Measurements from ENCODE around the gene SIRT3.

DNA sequence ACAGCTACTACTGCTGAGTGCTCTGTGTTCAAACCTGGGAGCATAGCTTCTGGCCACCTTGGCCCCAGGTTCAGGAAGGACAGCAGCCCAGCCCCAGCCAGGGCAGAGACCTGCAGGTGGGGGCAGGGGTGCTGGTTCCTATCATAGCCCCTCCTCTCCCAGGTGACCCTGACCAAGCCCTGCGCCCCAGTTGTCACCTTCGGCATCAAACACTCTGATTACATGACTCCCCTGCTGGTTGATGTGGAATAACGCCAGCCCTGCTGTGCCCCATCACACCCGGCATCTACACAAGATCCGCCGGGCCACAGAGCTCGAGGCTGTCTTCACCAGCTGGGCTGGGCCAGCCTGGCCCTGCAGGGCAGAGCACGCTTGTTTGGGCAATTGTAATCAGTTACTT is 36.4 kb downstream of the SIRT3 start:
- TF ChIP-seq CTCF (conservative IDR thresholded peaks at IDR 0.05 in 1 of 2, IDR thresholded peaks at IDR 0.05 in 1 of 2; ENCODE audit: low read depth in 1 of 2, low read length in 2 of 2): no peak
- no peak for TF ChIP-seq EZH2 (IDR thresholded peaks at IDR 0.05; ENCODE audit: low read length, missing control alignments)
